ENCODE measurements around the gene FAM89B. TPM values are rescaled to one million over a fixed set of nuclear protein-coding genes. Genes with fewer than 3 reads are reported as not detected.

Gene FAM89B
- total and polyA plus RNA-seq, 4 donors, result 49.5 to 83.4 (median 65.9) TPM

DNA sequence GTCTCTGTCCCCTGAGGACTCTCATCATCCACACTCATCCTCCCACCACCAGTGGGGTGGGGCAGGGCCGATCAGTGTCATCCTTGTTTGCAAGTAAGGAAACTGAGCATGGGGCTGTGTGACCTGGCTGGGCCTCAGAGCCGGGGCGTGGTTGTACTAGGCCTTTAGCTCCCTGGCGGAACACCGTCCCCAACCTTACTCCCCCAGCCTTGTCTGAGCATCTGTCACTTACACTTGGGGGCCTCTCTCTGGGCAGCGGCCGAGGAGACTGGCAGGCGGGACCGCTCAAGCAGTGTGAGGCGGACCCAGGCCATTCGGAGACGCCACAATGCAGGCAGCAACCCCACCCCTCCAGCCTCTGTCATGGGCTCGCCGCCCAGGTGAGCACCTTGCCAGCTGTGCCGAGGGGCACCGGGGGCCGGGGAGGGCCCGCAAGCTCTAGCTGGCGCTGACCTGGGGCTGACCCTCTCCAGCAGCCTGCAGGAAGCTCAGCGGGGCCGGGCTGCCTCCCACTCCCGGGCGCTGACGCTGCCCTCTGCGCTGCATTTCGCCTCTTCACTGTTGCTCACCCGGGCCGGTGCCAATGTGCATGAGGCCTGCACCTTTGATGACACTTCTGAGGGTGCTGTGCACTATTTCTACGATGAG, 47.1 kb downstream of the FAM89B start:
- Histone ChIP-seq H3K4me3 (ENCODE audit: low read length in 2 of 2) (no peak overlapping the region), H3K36me3 (ENCODE audit: control insufficient read depth in 1 of 2, insufficient read depth in 2 of 2, low read length in 1 of 2) (peaks cover 0 to 13% of the 10 kb centered on the region in 2 donors), H3K27me3 (ENCODE audit: control insufficient read depth in 1 of 2, insufficient read depth in 2 of 2, low read length in 1 of 2) (no peaks in the 10 kb centered on the region), H3K4me1 (ENCODE audit: control insufficient read depth in 1 of 2, insufficient read depth in 2 of 2, low read length in 2 of 2) (no peaks in the 10 kb centered on the region), H3K27ac (ENCODE audit: low read depth in 1 of 2, low read length in 2 of 2) (no peak overlapping the region), H3K9me3 (ENCODE audit: control insufficient read depth, low read length) (no peaks in the 10 kb centered on the region)
- peak in 1 of 2 donors; percentile 52 for DNase-seq
- intact Hi-C loops (cut with DNase I), result loop anchor here in 1 of 2 donors (5.0 kb wide), 1 partner anchor 33 kb away; no protein-coding TSS in a partner anchor
- ATAC-seq (ENCODE audit: low FRiP score), result no peak
- WGBS, 2 donors, result 92 to 95% methylated on average over 27 to 29 of the region's 29 CpGs

- no peak overlapping the region for H3K27ac ChIP-seq (ENCODE audit: low read depth in 1 of 2, low read length in 2 of 2)
- no peaks in the 10 kb centered on the region for H3K9me3 ChIP-seq (ENCODE audit: control insufficient read depth, low read length)
- WGBS, 2 donors, result 84 to 90% methylated on average over 19 of the region's 19 CpGs
- H3K4me1 ChIP-seq (ENCODE audit: control insufficient read depth in 1 of 2, insufficient read depth in 2 of 2, low read length in 2 of 2), result no peaks in the 10 kb centered on the region
- intact Hi-C loops (cut with DNase I), result loop anchor here in 1 of 2 donors (10.0 kb wide), 1 partner anchor 194 kb away; no protein-coding TSS in a partner anchor
- no peaks in the 10 kb centered on the region for H3K27me3 ChIP-seq (ENCODE audit: control insufficient read depth in 1 of 2, insufficient read depth in 2 of 2, low read length in 1 of 2)
- no peak overlapping the region for H3K4me3 ChIP-seq (ENCODE audit: low read length in 2 of 2)
- ATAC-seq (ENCODE audit: low FRiP score) (no peak), DNase-seq (no peak)
- H3K36me3 ChIP-seq (ENCODE audit: control insufficient read depth in 1 of 2, insufficient read depth in 2 of 2, low read length in 1 of 2), result peaks cover 0 to 13% of the 10 kb centered on the region in 2 donors
Measured at GRCh38 chr11:65620666-65621065, 48.3 kb downstream of the FAM89B start.

DNA sequence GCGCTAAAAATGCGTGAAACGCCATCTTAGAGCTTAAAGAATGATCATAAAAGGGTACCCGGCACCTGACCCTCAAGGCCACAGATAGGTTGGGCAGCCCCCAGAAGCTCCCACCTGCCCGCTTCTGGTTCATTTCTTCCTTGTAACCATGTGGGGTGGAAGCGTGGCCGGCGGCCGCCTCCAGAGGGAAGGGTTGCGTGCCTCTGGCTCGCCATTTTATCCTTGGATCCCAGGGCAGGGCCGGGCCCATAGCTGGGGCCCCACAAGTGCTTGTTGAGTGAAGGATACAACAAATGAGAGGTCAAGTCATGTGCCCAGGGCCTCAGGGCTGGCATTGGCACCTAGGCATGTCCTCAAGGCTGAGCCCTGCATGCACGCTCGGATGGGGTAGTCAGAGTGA, 49.1 kb downstream of the FAM89B start:
- no peak overlapping the region for H3K27ac ChIP-seq (ENCODE audit: low read depth in 1 of 2, low read length in 2 of 2)
- H3K27me3 ChIP-seq (ENCODE audit: control insufficient read depth in 1 of 2, insufficient read depth in 2 of 2, low read length in 1 of 2), result no peaks in the 10 kb centered on the region
- H3K9me3 ChIP-seq (ENCODE audit: control insufficient read depth, low read length), result no peaks in the 10 kb centered on the region
- H3K36me3 ChIP-seq (ENCODE audit: control insufficient read depth in 1 of 2, insufficient read depth in 2 of 2, low read length in 1 of 2), result peaks cover 0 to 14% of the 10 kb centered on the region in 2 donors
- ATAC-seq (ENCODE audit: low FRiP score), result no peak
- H3K4me1 ChIP-seq (ENCODE audit: control insufficient read depth in 1 of 2, insufficient read depth in 2 of 2, low read length in 2 of 2), result no peaks in the 10 kb centered on the region
- no peak overlapping the region for H3K4me3 ChIP-seq (ENCODE audit: low read length in 2 of 2)
- no peak for DNase-seq
- intact Hi-C loops (cut with DNase I), result loop anchor here in 1 of 2 donors (10.0 kb wide), 1 partner anchor 193 kb away; no protein-coding TSS in a partner anchor
- WGBS, 2 donors, result 93 to 96% methylated on average over 14 of the region's 14 CpGs

DNA sequence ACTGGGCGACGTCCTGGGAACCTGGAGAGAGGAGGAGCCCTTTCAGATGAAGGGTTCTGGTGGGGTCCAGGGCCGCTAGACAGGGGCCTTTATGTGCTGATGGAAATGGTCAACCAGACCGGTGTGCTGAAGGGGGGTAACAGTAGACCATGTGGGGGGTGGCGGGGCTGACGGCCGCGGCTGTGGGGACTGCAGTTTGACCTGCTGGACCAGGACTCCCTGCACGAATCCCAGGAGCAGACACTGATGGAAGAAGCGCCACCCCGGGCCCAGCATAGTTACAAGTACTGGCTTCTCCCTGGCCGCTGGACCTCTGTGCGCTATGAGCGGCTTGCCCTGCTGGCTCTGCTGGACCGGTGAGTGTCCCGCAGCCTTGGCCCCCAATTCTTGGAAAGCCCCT, 49.7 kb downstream of the FAM89B start:
- Histone ChIP-seq H3K36me3 (ENCODE audit: control insufficient read depth in 1 of 2, insufficient read depth in 2 of 2, low read length in 1 of 2) (peaks cover 0 to 16% of the 10 kb centered on the region in 2 donors), H3K9me3 (ENCODE audit: control insufficient read depth, low read length) (no peaks in the 10 kb centered on the region), H3K27me3 (ENCODE audit: control insufficient read depth in 1 of 2, insufficient read depth in 2 of 2, low read length in 1 of 2) (no peaks in the 10 kb centered on the region), H3K4me3 (ENCODE audit: low read length in 2 of 2) (no peak overlapping the region), H3K4me1 (ENCODE audit: control insufficient read depth in 1 of 2, insufficient read depth in 2 of 2, low read length in 2 of 2) (no peaks in the 10 kb centered on the region), H3K27ac (ENCODE audit: low read depth in 1 of 2, low read length in 2 of 2) (no peak overlapping the region)
- 91 to 92% methylated on average over 16 of the region's 16 CpGs for WGBS, 2 donors
- intact Hi-C loops (cut with DNase I), result loop anchor here in 1 of 2 donors (10.0 kb wide), 1 partner anchor 193 kb away; no protein-coding TSS in a partner anchor
- DNase-seq (no peak), ATAC-seq (ENCODE audit: low FRiP score) (no peak)

DNA sequence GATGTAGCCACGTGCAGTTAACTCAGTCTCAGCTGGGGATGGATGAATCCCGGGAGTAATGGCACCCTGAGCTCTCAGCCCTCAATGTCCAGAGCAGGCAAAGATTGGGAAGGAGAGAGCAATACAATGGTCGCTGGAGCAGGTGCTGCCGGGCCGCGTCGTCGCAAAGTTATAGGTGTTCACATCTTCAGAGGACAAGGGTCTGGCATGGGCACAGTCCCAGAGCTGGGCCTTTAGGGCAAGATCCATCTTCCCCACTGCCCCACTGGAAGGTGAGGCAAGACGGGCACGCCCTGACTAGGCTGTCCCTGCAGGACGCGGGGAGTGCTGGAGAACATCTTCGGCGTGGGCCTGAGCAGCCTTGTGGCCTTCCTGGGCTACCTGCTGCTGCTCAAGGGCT, 50.8 kb downstream of the FAM89B start:
- DNase-seq, result no peak
- no peaks in the 10 kb centered on the region for H3K4me1 ChIP-seq (ENCODE audit: control insufficient read depth in 1 of 2, insufficient read depth in 2 of 2, low read length in 2 of 2)
- peaks cover 0 to 16% of the 10 kb centered on the region in 2 donors for H3K36me3 ChIP-seq (ENCODE audit: control insufficient read depth in 1 of 2, insufficient read depth in 2 of 2, low read length in 1 of 2)

More for the DNA sequence above, 50.8 kb downstream of the FAM89B start:
- intact Hi-C loops (cut with DNase I), result loop anchor here in 1 of 2 donors (10.0 kb wide), 1 partner anchor 192 kb away; no protein-coding TSS in a partner anchor
- Histone ChIP-seq H3K4me3 (ENCODE audit: low read length in 2 of 2) (no peak overlapping the region), H3K9me3 (ENCODE audit: control insufficient read depth, low read length) (no peaks in the 10 kb centered on the region), H3K27ac (ENCODE audit: low read depth in 1 of 2, low read length in 2 of 2) (no peak overlapping the region), H3K27me3 (ENCODE audit: control insufficient read depth in 1 of 2, insufficient read depth in 2 of 2, low read length in 1 of 2) (no peaks in the 10 kb centered on the region)
- 88 to 93% methylated on average over 14 of the region's 14 CpGs for WGBS, 2 donors
- no peak for ATAC-seq (ENCODE audit: low FRiP score)

Other genes starting within 250 kb of the FAM89B start
- gene DPF2, start 238.7 kb upstream of the FAM89B start, total RNA-seq, result 10 to 100 TPM; 51.3 to 59.6 TPM
- gene DPF2, start 238.7 kb upstream of the FAM89B start, polyA plus RNA-seq, result 10 to 100 TPM; 16.4 to 41.1 TPM
- under 1 TPM in 1 of 2 donors, not detected in 1; 0.16 TPM for gene TIGD3, start 217.8 kb upstream of the FAM89B start, total RNA-seq
- under 1 TPM in 1 of 2 donors, not detected in 1; 0.88 TPM for gene TIGD3, start 217.8 kb upstream of the FAM89B start, polyA plus RNA-seq
- gene SLC25A45, start 189.9 kb upstream of the FAM89B start, total RNA-seq, result 10 to 100 TPM in 1 of 2 donors, 1 to 10 TPM in 1; 9.1 to 16.0 TPM
- 10 to 100 TPM in 1 of 2 donors, 1 to 10 TPM in 1; 5.6 to 10.7 TPM for gene SLC25A45, start 189.9 kb upstream of the FAM89B start, polyA plus RNA-seq
- gene FRMD8, start 185.9 kb upstream of the FAM89B start, total RNA-seq, result 10 to 100 TPM; 27.8 to 39.5 TPM
- gene FRMD8, start 185.9 kb upstream of the FAM89B start, polyA plus RNA-seq, result 10 to 100 TPM; 16.8 to 19.2 TPM
- gene NEAT1, start 149.7 kb upstream of the FAM89B start, total RNA-seq, result 1,000 to 10,000 TPM; 1,566 to 1,734 TPM
- gene NEAT1, start 149.7 kb upstream of the FAM89B start, polyA plus RNA-seq, result 1,000 to 10,000 TPM in 1 of 2 donors, 100 to 1,000 TPM in 1; 239 to 1,307 TPM
- over 10,000 TPM; 16,103 to 18,225 TPM for gene MALAT1, start 73.5 kb upstream of the FAM89B start, total RNA-seq
- gene MALAT1, start 73.5 kb upstream of the FAM89B start, polyA plus RNA-seq, result 100 to 1,000 TPM; 228 to 370 TPM
- 10 to 100 TPM; 74.0 to 74.4 TPM for gene SCYL1, start 47.5 kb upstream of the FAM89B start, total RNA-seq
- 10 to 100 TPM; 31.3 to 98.9 TPM for gene SCYL1, start 47.5 kb upstream of the FAM89B start, polyA plus RNA-seq
- 100 to 1,000 TPM; 280 to 473 TPM for gene LTBP3, start 14.2 kb upstream of the FAM89B start, total RNA-seq
- gene LTBP3, start 14.2 kb upstream of the FAM89B start, polyA plus RNA-seq, result 100 to 1,000 TPM in 1 of 2 donors, 10 to 100 TPM in 1; 40.1 to 467 TPM
- 10 to 100 TPM; 21.7 to 29.3 TPM for gene ZNRD2, start 2.1 kb upstream of the FAM89B start, total RNA-seq
- 10 to 100 TPM; 37.1 to 42.5 TPM for gene ZNRD2, start 2.1 kb upstream of the FAM89B start, polyA plus RNA-seq
- gene EHBP1L1, start 3.5 kb downstream of the FAM89B start, total RNA-seq, result 100 to 1,000 TPM; 235 to 266 TPM
- gene EHBP1L1, start 3.5 kb downstream of the FAM89B start, polyA plus RNA-seq, result 100 to 1,000 TPM in 1 of 2 donors, 10 to 100 TPM in 1; 53.2 to 316 TPM
- gene KCNK7, start 23.3 kb downstream of the FAM89B start, total RNA-seq, result 1 to 10 TPM in 1 of 2 donors, under 1 TPM in 1; 0.93 to 1.3 TPM
- gene KCNK7, start 23.3 kb downstream of the FAM89B start, polyA plus RNA-seq, result 1 to 10 TPM in 1 of 2 donors, not detected in 1; 7.3 TPM
- gene MAP3K11, start 41.7 kb downstream of the FAM89B start, total RNA-seq, result 10 to 100 TPM; 51.3 to 87.9 TPM
- gene MAP3K11, start 41.7 kb downstream of the FAM89B start, polyA plus RNA-seq, result 10 to 100 TPM; 34.2 to 78.8 TPM
- 10 to 100 TPM; 24.8 to 28.8 TPM for gene PCNX3, start 43.2 kb downstream of the FAM89B start, total RNA-seq
- 10 to 100 TPM in 1 of 2 donors, 1 to 10 TPM in 1; 3.9 to 50.0 TPM for gene PCNX3, start 43.2 kb downstream of the FAM89B start, polyA plus RNA-seq
- gene SIPA1, start 65.6 kb downstream of the FAM89B start, total RNA-seq, result 10 to 100 TPM; 67.0 to 75.1 TPM
- 100 to 1,000 TPM in 1 of 2 donors, 10 to 100 TPM in 1; 25.2 to 147 TPM for gene SIPA1, start 65.6 kb downstream of the FAM89B start, polyA plus RNA-seq
- gene RELA, start 90.4 kb downstream of the FAM89B start, total RNA-seq, result 100 to 1,000 TPM in 1 of 2 donors, 10 to 100 TPM in 1; 98.2 to 108 TPM
- 10 to 100 TPM; 28.8 to 73.8 TPM for gene RELA, start 90.4 kb downstream of the FAM89B start, polyA plus RNA-seq
- gene KAT5, start 139.7 kb downstream of the FAM89B start, total RNA-seq, result 10 to 100 TPM; 59.8 to 64.4 TPM
- gene KAT5, start 139.7 kb downstream of the FAM89B start, polyA plus RNA-seq, result 100 to 1,000 TPM in 1 of 2 donors, 10 to 100 TPM in 1; 29.2 to 120 TPM
- gene RNASEH2C, start 148.3 kb downstream of the FAM89B start, total RNA-seq, result 10 to 100 TPM; 53.5 to 57.6 TPM
- 100 to 1,000 TPM in 1 of 2 donors, 10 to 100 TPM in 1; 80.1 to 113 TPM for gene RNASEH2C, start 148.3 kb downstream of the FAM89B start, polyA plus RNA-seq
- gene AP5B1, start 208.4 kb downstream of the FAM89B start, total RNA-seq, result 10 to 100 TPM; 15.7 to 16.7 TPM
- 10 to 100 TPM in 1 of 2 donors, 1 to 10 TPM in 1; 3.3 to 10.8 TPM for gene AP5B1, start 208.4 kb downstream of the FAM89B start, polyA plus RNA-seq
- gene OVOL1, start 214.5 kb downstream of the FAM89B start, total RNA-seq, result not detected
- gene OVOL1, start 214.5 kb downstream of the FAM89B start, polyA plus RNA-seq, result 1 to 10 TPM in 1 of 2 donors, under 1 TPM in 1; 0.28 to 3.9 TPM